Measurements from ENCODE around the gene SPATA31C1.

Gene SPATA31C1

DNA sequence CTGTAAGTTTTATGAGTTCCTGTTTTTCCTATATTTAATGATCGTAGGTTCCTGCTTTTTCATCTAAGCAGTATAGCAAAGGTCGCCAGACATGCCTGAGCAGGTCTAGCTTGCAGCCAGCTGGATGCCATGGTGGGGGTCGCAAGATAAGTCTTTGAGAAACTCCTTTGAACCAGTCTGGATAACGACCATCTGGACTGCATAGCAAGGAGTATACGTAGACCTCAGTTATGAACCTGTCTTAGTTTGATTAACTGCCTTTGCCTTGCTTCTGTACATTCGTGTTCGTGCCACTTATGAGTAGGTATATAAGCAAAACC is 43.5 kb upstream of the SPATA31C1 start:
- no peak overlapping the region for H3K4me3 ChIP-seq (ENCODE audit: control insufficient read depth, low read depth, low read length)
- DNase-seq (ENCODE audit: low read depth): no peak
- no peak for TF ChIP-seq CTCF (IDR thresholded peaks at IDR 0.05; ENCODE audit: control insufficient read depth, insufficient read depth, low read depth, low read length, missing control alignments)

DNA sequence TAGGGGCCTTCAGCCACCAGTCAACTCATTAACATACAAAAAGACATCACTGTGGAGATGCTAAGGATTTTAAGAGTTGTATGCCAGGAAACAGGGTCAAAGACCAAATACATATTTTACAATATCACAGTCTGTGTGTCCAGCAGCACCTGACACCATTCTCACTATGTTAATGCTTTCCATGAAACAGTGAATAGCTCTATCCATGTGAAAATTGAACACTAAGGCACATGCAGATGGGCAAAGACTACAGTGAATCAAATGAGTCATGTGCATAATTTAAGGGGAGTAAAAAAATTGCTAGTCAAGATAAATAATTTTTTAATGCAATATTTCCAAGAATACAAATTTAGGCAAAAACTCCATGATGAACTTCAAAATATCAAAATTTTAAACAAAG is 42.7 kb upstream of the SPATA31C1 start:
- DNase-seq (ENCODE audit: low read depth): no peak
- TF ChIP-seq CTCF (IDR thresholded peaks at IDR 0.05; ENCODE audit: control insufficient read depth, insufficient read depth, low read depth, low read length, missing control alignments): no peak

DNA sequence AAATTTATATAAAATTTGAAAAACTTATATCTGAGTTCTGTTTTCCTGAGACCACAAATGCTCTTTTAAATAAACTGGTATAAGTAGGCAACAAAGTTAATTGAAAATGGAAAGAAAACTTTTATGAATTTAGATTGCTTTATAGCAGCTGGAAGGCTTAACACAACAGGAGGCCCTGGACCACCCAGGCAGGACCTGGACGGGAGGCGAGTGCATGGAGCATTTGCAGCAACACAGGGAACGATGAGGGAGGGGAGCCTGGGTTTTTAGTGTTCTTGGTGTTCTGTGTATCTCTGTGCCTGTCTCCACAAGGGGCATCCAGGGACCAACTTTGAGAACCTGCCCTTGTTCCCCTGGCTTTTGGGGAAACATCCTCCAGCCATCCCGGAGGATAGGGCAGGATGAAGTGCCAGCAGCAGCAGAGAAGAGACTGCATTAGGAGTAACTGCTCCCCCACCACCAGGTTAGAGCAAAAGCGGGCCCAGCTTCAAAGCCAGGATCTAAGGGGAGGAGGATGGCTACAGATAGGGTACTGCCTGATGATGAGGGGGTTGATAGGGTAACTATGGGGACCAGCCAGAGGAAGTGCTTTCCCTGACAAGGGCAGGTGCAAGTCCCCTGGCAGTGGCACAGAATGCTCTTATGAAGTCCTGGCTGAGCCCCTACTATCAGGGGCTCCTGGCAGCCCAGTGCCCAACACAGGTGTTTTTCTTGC is 41.8 kb upstream of the SPATA31C1 start:
- TF ChIP-seq CTCF (IDR thresholded peaks at IDR 0.05; ENCODE audit: control insufficient read depth, insufficient read depth, low read depth, low read length, missing control alignments): no peak

More for the DNA sequence above, 42.7 kb upstream of the SPATA31C1 start:
- no peak overlapping the region for H3K4me3 ChIP-seq (ENCODE audit: control insufficient read depth, low read depth, low read length)

DNA sequence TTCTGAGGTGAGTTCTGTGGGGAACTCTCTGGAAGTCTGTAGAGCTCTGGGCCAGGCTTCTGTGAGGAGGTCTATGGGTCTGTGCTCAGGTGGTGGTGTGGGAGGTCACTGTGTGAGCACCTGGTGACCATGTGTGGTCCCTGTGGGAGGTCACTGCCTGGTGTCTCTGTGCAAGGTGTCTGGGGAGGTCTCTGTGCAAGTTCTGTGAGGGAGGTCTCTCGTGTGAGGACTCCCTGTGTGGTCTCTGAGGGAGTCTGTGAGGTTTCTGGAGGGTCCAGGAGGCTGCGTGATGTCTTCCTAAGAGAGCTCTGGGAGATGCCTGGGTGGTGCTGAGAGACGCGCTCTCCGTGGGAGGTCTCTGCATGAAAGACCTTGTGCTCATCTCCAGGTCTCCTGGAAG is 41.1 kb upstream of the SPATA31C1 start:
- no peak for TF ChIP-seq CTCF (IDR thresholded peaks at IDR 0.05; ENCODE audit: control insufficient read depth, insufficient read depth, low read depth, low read length, missing control alignments)
- no peak overlapping the region for H3K4me3 ChIP-seq (ENCODE audit: control insufficient read depth, low read depth, low read length)
- no peak for DNase-seq (ENCODE audit: low read depth)

More for the DNA sequence above, 41.8 kb upstream of the SPATA31C1 start:
- no peak overlapping the region for H3K4me3 ChIP-seq (ENCODE audit: control insufficient read depth, low read depth, low read length)
- no peak for DNase-seq (ENCODE audit: low read depth)

- H3K4me3 ChIP-seq (ENCODE audit: control insufficient read depth, low read depth, low read length): no peak overlapping the region
- peak; percentile 63 for DNase-seq (ENCODE audit: low read depth)
- TF ChIP-seq CTCF (IDR thresholded peaks at IDR 0.05; ENCODE audit: control insufficient read depth, insufficient read depth, low read depth, low read length, missing control alignments): no peak
These were observed 38.7 kb upstream of the SPATA31C1 start for GRCh38 chr9:87878989-87879511.

DNA sequence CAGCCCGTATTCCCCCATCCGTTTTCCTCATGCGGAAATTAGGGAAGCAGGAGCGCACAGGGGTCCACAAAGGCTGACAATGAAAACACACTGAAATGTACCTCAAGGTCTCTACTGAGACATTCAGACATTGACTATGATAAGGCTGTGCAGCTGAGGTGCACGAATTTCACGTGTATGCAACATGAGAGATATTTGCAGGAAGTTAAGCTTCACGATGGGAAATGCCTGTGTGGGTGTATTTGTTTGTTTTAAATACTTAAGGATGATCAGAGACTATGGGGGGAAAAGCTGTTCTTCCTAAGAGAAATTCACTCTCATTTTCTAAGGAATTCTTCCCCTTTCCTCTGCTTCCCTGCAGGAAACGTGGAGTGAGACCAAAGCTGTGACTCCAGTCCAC is 37.6 kb upstream of the SPATA31C1 start:
- no peak for TF ChIP-seq CTCF (IDR thresholded peaks at IDR 0.05; ENCODE audit: control insufficient read depth, insufficient read depth, low read depth, low read length, missing control alignments)
- no peak for DNase-seq (ENCODE audit: low read depth)
- no peak overlapping the region for H3K4me3 ChIP-seq (ENCODE audit: control insufficient read depth, low read depth, low read length)

Measured in AG09309 (cell line).